Effector memory CD8-positive, alpha-beta T cell (primary cell): Measurements from ENCODE around the gene PCDHGB7.
"Not testable (repeated sequence)": the region's sequence is repeated elsewhere in the genome, so short reads cannot be mapped to it uniquely, and the experiment has no call there.

Source experiments
- ATAC-seq: fragments of 150-1000 bp; cut with Tn5 transposase; replicated peaks from 2 replicates; pipeline ENCODE4 v1.10.0; 2021; ENCODE audit warnings: mild to moderate bottlenecking, moderate library complexity
- DNase-seq, 3 experiments: peaks; one replicate each; pipeline ENCODE4 v3.0.0; 2021
- H3K27ac Mint-ChIP-seq, 2 donors: one replicate each; pipeline ENCODE4 v1.8.0; 2022; ENCODE audit warnings: mild to moderate bottlenecking in 2 of 2, mixed read lengths in 2 of 2, moderate library complexity in 2 of 2
- H3K27me3 Mint-ChIP-seq, 2 donors: one replicate each; pipeline ENCODE4 v1.8.0; 2022; ENCODE audit warnings: mixed read lengths in 2 of 2
- H3K36me3 Mint-ChIP-seq: one replicate; pipeline ENCODE4 v1.8.0; 2022; ENCODE audit warnings: mild to moderate bottlenecking, moderate library complexity, mixed read lengths; ENCODE audit not compliant: insufficient read depth
- H3K4me1 Mint-ChIP-seq, 2 donors: one replicate each; pipeline ENCODE4 v1.8.0; 2022; ENCODE audit warnings: low read depth in 2 of 2, mixed read lengths in 2 of 2
- H3K4me3 Mint-ChIP-seq, 2 donors: one replicate each; pipeline ENCODE4 v1.8.0; 2022; ENCODE audit warnings: mild to moderate bottlenecking in 2 of 2, mixed read lengths in 2 of 2, moderate library complexity in 2 of 2
- H3K9me3 Mint-ChIP-seq, 2 donors: one replicate each; pipeline ENCODE4 v1.8.0; 2022; ENCODE audit warnings: mixed read lengths in 2 of 2

Gene PCDHGB7

DNA sequence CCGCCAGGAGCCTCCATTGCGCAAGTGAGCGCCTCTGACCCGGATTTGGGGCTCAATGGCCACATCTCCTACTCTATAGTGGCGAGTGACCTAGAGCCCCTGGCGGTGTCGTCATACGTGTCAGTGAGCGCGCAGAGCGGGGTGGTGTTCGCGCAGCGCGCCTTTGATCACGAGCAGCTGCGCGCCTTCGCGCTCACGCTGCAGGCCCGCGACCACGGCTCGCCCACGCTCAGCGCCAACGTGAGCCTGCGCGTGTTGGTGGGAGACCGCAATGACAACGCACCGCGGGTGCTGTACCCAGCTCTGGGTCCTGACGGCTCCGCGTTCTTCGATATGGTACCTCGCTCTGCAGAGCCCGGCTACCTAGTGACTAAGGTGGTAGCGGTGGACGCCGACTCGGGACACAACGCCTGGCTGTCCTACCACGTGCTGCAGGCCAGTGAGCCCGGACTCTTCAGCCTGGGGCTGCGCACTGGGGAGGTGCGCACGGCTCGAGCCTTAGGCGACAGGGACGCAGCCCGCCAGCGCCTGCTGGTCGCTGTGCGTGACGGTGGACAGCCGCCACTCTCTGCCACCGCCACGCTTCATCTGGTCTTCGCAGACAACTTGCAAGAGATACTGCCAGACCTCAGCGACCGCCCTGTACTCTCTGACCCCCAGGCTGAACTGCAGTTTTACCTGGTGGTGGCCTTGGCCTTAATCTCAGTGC lies 7.7 kb upstream of the PCDHGB7 start:
- ATAC-seq (no peak), DNase-seq (no peak)
- peaks cover 7% of the 10 kb centered on the region in 2 donors for H3K9me3 Mint-ChIP-seq
- no peak overlapping the region for H3K27ac Mint-ChIP-seq
- H3K27me3 Mint-ChIP-seq = peaks cover 57 to 73% of the 10 kb centered on the region in 2 donors
- H3K4me1 Mint-ChIP-seq = peaks cover 8 to 15% of the 10 kb centered on the region in 2 donors
- no peak overlapping the region for H3K4me3 Mint-ChIP-seq
- H3K36me3 Mint-ChIP-seq = peaks cover 7% of the 10 kb centered on the region

DNA sequence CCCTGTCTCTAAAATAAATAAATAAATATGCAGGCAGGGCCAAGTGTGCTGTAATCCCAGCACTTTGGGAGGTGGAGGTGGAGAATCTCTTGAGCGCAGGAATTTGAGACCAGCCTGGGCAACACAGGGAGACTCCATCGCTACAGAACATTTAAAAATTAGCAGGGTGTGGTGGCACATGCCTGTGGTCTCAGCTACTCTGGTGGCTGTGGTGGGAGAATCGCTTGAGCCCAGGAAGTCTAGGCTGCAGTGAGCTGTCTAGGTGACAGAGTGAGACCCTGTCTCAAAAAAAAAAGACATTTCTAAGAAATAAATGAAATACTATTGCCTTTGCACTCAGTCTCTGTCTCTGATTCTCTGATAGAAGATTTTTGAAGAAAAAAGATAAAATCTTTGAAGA lies 5.9 kb upstream of the PCDHGB7 start:
- ATAC-seq = no peak
- H3K9me3 Mint-ChIP-seq = peaks cover 7% of the 10 kb centered on the region in 2 donors
- H3K36me3 Mint-ChIP-seq = peaks cover 7% of the 10 kb centered on the region
- H3K27me3 Mint-ChIP-seq = peaks cover 56 to 72% of the 10 kb centered on the region in 2 donors
- DNase-seq = no peak
- H3K4me1 Mint-ChIP-seq = peaks cover 8 to 19% of the 10 kb centered on the region in 2 donors
- H3K4me3 Mint-ChIP-seq = no peak overlapping the region
- H3K27ac Mint-ChIP-seq = no peak overlapping the region

DNA sequence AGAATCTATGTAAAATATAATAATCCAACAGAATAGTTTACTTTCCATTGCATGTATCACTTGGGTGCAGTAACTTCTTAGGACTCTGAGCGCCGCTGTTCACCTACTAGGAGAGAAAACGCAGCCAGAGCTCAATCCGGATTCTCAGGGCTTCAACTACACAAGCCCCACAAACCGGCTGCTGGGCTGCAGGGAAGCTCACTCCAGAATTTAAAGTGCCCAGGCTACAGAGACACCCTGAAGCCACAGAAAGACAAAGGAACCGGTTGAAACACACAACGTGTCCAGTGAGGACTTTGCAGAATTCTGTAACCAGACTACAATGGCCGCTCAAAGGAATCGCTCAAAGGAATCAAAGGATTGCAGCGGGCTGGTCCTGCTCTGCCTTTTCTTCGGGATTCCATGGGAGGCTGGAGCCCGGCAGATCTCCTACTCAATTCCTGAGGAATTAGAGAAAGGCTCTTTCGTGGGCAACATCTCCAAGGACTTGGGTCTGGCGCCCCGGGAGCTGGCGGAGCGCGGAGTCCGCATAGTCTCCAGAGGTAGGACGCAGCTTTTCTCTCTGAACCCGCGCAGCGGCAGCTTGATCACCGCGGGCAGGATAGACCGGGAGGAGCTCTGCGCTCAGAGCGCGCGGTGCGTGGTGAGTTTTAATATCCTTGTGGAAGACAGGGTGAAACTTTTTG lies 4.5 kb upstream of the PCDHGB7 start, which contains the start of gene PCDHGA10:
PCDHGA10 (plus strand) TSS at position 134 of the 686 bp plus-strand sequence; CDS start at position 323, 189 bp downstream.
- peaks cover 63 to 77% of the 10 kb centered on the region in 2 donors for H3K27me3 Mint-ChIP-seq
- H3K27ac Mint-ChIP-seq = peak within 1 kb of the TSS in 1 of 2 donors; percentile 63
- H3K36me3 Mint-ChIP-seq = peaks cover 11% of the 10 kb centered on the region
- DNase-seq (peak; percentile 35 to 40 (median 35)), ATAC-seq (peak; percentile 80)
- peaks cover 10 to 22% of the 10 kb centered on the region in 2 donors for H3K4me1 Mint-ChIP-seq
- peak within 1 kb of the TSS; percentile 79 to 81 for H3K4me3 Mint-ChIP-seq
- peaks cover 7 to 10% of the 10 kb centered on the region in 2 donors for H3K9me3 Mint-ChIP-seq

DNA sequence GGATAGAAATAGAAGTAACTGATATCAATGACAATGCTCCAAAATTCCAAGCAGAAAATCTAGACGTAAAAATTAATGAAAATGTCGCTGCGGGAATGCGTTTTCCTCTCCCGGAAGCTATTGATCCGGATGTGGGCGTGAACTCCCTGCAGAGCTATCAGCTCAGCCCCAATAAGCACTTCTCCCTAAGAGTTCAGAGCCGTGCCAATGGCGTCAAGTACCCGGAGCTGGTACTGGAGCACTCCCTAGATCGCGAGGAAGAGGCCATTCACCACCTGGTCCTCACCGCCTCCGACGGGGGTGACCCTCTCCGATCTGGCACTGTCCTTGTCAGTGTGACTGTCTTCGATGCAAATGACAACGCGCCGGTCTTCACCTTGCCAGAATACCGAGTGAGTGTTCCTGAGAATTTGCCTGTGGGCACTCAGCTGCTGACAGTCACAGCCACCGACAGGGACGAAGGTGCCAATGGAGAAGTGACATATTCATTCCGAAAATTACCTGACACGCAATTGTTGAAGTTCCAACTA lies 3.9 kb upstream of the PCDHGB7 start:
- no peak for ATAC-seq
- Mint-ChIP-seq H3K27ac (peak overlapping the region in 1 of 2 donors; percentile 63), H3K27me3 (peaks cover 64 to 77% of the 10 kb centered on the region in 2 donors)

DNA sequence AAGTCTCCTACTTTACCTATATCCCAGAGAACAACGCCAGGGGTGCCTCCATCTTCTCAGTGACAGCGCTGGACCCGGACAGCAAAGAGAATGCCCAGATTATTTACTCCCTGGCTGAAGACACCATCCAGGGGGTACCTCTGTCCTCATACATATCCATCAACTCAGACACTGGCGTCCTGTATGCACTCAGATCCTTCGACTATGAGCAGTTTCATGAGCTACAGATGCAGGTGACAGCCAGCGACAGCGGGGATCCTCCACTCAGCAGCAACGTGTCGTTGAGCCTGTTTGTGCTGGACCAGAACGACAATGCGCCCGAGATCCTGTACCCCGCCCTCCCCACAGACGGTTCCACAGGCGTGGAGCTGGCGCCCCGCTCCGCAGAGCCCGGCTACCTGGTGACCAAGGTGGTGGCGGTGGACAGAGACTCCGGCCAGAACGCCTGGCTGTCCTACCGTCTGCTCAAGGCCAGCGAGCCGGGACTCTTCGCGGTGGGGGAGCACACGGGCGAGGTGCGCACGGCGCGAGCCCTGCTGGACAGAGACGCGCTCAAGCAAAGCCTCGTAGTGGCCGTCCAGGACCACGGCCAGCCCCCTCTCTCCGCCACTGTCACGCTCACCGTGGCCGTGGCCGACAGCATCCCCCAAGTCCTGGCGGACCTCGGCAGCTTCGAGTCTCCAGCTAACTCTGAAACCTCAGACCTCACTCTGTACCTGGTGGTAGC lies 2.8 kb upstream of the PCDHGB7 start:
- H3K36me3 Mint-ChIP-seq = peaks cover 18% of the 10 kb centered on the region
- H3K27ac Mint-ChIP-seq, ATAC-seq, DNase-seq: not testable (repeated sequence)
- H3K4me1 Mint-ChIP-seq = peaks cover 10 to 22% of the 10 kb centered on the region in 2 donors
- H3K9me3 Mint-ChIP-seq = peaks cover 7 to 19% of the 10 kb centered on the region in 2 donors
- H3K4me3 Mint-ChIP-seq = peak overlapping the region; percentile 7 to 43
- peaks cover 61 to 77% of the 10 kb centered on the region in 2 donors for H3K27me3 Mint-ChIP-seq

More for the DNA sequence above, 3.9 kb upstream of the PCDHGB7 start:
- Mint-ChIP-seq H3K4me3 (peak overlapping the region; percentile 79 to 81), H3K9me3 (peaks cover 8 to 16% of the 10 kb centered on the region in 2 donors), H3K36me3 (peaks cover 11% of the 10 kb centered on the region), H3K4me1 (peaks cover 10 to 22% of the 10 kb centered on the region in 2 donors)
- DNase-seq = no peak

DNA sequence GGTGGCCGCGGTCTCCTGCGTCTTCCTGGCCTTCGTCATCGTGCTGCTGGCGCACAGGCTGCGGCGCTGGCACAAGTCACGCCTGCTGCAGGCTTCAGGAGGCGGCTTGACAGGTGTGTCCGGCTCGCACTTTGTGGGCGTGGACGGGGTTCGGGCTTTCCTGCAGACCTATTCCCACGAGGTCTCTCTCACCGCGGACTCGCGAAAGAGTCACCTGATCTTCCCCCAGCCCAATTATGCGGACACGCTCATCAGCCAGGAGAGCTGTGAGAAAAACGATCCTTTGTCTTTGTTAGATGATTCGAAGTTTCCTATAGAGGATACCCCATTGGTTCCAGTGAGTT lies 2.2 kb upstream of the PCDHGB7 start:
- H3K9me3 Mint-ChIP-seq = peaks cover 7 to 15% of the 10 kb centered on the region in 2 donors
- H3K27ac Mint-ChIP-seq, ATAC-seq, DNase-seq: not testable (repeated sequence)
- peaks cover 12% of the 10 kb centered on the region for H3K36me3 Mint-ChIP-seq
- H3K4me1 Mint-ChIP-seq = peaks cover 10 to 21% of the 10 kb centered on the region in 2 donors
- H3K27me3 Mint-ChIP-seq = peaks cover 62 to 77% of the 10 kb centered on the region in 2 donors
- peak overlapping the region; percentile 41 to 43 for H3K4me3 Mint-ChIP-seq

DNA sequence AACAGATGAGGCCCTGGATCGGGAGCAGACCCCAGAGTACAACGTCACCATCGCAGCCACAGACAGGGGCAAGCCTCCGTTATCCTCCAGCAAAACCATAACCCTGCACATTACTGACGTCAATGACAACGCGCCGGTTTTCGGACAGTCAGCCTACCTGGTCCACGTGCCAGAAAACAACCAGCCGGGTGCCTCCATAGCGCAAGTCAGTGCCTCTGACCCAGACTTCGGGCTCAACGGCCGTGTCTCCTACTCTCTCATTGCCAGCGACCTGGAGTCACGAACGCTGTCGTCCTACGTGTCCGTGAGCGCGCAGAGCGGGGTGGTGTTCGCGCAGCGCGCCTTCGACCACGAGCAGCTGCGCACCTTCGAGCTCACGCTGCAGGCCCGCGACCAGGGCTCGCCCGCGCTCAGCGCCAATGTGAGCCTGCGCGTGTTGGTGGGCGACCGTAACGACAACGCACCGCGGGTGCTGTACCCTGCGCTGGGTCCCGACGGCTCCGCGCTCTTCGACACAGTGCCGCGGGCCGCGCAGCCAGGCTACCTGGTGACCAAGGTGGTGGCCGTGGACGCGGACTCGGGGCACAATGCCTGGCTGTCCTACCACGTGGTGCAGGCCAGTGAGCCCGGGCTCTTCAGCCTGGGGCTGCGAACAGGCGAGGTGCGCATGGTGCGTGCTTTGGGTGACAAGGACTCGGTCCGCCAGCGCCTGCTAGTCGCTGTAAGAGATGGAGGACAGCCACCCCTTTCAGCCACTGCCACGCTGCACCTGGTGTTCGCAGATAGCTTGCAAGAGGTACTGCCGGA lies 1.8 kb downstream of the PCDHGB7 start:
- peaks cover 19% of the 10 kb centered on the region for H3K36me3 Mint-ChIP-seq
- H3K27ac Mint-ChIP-seq = no peak overlapping the region
- peaks cover 72 to 94% of the 10 kb centered on the region in 2 donors for H3K27me3 Mint-ChIP-seq
- H3K4me3 Mint-ChIP-seq = no peak overlapping the region
- peaks cover 7 to 12% of the 10 kb centered on the region in 2 donors for H3K4me1 Mint-ChIP-seq
- no peak for DNase-seq
- no peak for ATAC-seq
- H3K9me3 Mint-ChIP-seq = peaks cover 7 to 12% of the 10 kb centered on the region in 2 donors

DNA sequence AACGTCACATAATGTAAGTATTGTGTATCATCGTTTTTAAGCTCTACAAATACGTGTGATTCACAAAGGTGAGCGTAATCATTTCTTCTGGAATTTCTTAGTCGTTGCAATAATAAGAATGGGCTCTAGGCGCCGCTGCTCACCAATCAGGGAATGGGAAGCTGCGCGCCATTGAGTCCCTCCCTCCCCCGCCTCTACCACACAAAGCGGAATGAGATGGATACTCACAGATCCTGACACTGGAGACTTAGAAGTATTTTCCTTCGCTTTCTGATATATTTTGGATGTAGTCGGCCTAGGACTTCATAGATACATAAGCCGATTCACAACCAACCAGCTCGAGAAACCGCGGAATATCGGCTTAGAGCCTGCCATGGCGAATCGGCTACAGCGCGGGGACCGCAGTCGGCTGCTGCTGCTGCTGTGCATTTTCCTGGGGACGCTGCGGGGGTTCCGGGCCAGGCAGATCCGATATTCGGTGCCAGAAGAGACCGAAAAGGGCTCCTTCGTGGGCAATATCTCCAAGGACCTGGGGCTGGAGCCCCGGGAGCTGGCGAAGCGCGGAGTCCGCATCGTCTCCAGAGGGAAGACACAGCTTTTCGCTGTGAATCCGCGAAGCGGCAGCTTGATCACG lies 3.5 kb downstream of the PCDHGB7 start, which contains the start of gene PCDHGA11:
PCDHGA11 (plus strand) TSS at position 197 of the 634 bp plus-strand sequence; CDS start at position 374, 177 bp downstream.
- Mint-ChIP-seq H3K4me1 (peaks cover 7 to 8% of the 10 kb centered on the region in 2 donors), H3K4me3 (peak within 1 kb of the TSS; percentile 29 to 71), H3K27me3 (peaks cover 69 to 95% of the 10 kb centered on the region in 2 donors), H3K27ac (peak within 1 kb of the TSS in 1 of 2 donors; percentile 28), H3K36me3 (peaks cover 19% of the 10 kb centered on the region), H3K9me3 (peaks cover 7 to 12% of the 10 kb centered on the region in 2 donors)
- DNase-seq (no peak), ATAC-seq (no peak)

DNA sequence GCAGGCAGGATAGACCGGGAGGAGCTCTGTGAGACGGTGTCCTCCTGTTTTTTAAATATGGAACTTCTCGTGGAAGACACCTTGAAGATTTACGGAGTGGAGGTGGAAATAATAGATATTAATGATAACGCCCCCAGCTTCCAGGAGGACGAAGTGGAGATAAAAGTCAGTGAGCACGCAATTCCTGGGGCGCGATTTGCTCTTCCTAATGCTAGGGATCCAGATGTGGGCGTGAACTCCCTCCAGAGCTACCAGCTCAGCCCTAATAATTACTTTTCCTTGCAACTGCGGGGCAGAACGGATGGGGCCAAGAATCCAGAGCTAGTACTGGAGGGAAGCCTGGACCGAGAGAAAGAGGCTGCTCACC lies 4.0 kb downstream of the PCDHGB7 start:
- H3K9me3 Mint-ChIP-seq = peaks cover 7 to 12% of the 10 kb centered on the region in 2 donors
- peak overlapping the region in 1 of 2 donors; percentile 28 for H3K27ac Mint-ChIP-seq
- DNase-seq (no peak), ATAC-seq (no peak)
- H3K27me3 Mint-ChIP-seq = peaks cover 69 to 95% of the 10 kb centered on the region in 2 donors
- H3K36me3 Mint-ChIP-seq = peaks cover 19% of the 10 kb centered on the region
- H3K4me1 Mint-ChIP-seq = peaks cover 7 to 8% of the 10 kb centered on the region in 2 donors
- peak overlapping the region in 1 of 2 donors; percentile 71 for H3K4me3 Mint-ChIP-seq

DNA sequence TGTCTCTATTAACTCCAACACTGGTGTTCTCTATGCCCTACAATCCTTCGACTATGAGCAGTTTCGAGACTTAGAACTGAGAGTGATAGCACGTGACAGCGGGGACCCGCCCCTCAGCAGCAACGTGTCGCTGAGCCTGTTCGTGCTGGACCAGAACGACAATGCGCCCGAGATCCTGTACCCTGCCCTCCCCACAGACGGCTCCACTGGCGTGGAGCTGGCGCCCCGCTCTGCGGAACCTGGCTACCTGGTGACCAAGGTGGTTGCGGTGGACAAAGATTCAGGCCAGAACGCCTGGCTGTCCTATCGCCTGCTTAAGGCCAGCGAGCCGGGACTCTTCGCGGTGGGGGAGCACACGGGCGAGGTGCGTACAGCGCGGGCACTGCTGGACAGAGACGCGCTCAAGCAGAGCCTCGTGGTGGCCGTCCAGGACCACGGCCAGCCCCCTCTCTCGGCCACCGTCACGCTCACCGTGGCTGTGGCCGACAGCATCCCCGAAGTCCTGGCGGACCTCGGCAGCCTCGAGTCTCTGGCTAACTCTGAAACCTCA lies 5.3 kb downstream of the PCDHGB7 start:
- no peak for ATAC-seq
- Mint-ChIP-seq H3K4me1 (peaks cover 6 to 7% of the 10 kb centered on the region in 2 donors), H3K27ac (no peak overlapping the region), H3K36me3 (peaks cover 16% of the 10 kb centered on the region), H3K9me3 (peaks cover 7 to 10% of the 10 kb centered on the region in 2 donors), H3K27me3 (peaks cover 68 to 97% of the 10 kb centered on the region in 2 donors), H3K4me3 (no peak overlapping the region)
- no peak for DNase-seq

DNA sequence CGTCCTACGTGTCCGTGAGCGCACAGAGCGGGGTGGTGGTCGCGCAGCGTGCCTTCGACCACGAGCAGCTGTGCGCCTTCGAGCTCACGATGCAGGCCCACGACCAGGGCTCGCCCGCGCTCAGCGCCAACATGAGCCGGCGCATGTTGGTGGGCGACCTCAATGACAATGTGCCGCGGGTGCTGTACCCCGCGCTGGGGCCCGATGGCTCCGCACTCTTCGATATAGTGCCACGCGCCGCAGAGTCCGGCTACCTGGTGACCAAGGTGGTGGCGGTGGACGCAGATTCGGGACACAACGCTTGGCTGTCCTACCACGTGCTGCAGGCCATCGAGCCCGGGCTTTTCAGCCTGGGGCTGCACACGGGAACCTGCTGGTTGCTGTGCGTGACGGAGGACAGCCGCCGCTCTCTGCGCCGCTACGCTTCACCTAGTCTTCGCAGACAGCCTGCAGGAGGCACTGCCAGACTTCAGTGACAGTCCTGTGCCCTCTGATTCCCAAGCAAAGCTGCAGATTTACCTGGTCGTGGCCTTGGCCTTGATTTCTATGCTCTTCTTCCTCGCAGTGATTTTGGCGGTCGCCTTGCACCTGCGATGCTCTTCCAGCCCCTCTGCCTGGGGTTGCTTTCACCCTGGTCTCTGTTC lies 10.4 kb downstream of the PCDHGB7 start:
- H3K27me3 Mint-ChIP-seq = peaks cover 62 to 92% of the 10 kb centered on the region in 2 donors
- H3K36me3 Mint-ChIP-seq = peaks cover 8% of the 10 kb centered on the region
- H3K4me3 Mint-ChIP-seq = no peak overlapping the region
- peaks cover 10 to 13% of the 10 kb centered on the region in 2 donors for H3K9me3 Mint-ChIP-seq
- no peak overlapping the region for H3K27ac Mint-ChIP-seq
- no peak for DNase-seq
- peaks cover 7 to 8% of the 10 kb centered on the region in 2 donors for H3K4me1 Mint-ChIP-seq
- no peak for ATAC-seq
